Endothelial cell of umbilical vein (primary cell): Measurements from ENCODE around the gene ZNF618. TPM values are rescaled to one million over a fixed set of nuclear protein-coding genes. Genes with fewer than 3 reads are reported as not detected.

ENCODE experiments used
- BruUV-seq: library from RNA; stranded (reverse); fragments of 400-500 nt; replicated peaks from 2 replicates; lab custom pipeline; 2021; lab: Mats Ljungman, UMichigan
- CTCF ChIA-PET: fragments of 300-600, 350-600 bp; sonication (Branson Sonifier 250); formaldehyde crosslinking; loops from one replicate; lab custom pipeline; 2021; ENCODE audit warnings: antibody characterized with exemption, inconsistent platforms; lab: Charles Lee
- POLR2A ChIA-PET: fragments of 300-600, 350-600 bp; sonication (Branson Sonifier 250); formaldehyde crosslinking; loops from one replicate; lab custom pipeline; 2021; ENCODE audit warnings: antibody characterized with exemption, inconsistent platforms; lab: Charles Lee
- DNase-seq: peaks from one replicate; pipeline ENCODE4 v3.0.0-alpha.2; 2011; ENCODE audit warnings: low read depth, low spot score
- FAIRE-seq: peaks from 2 replicates; lab custom pipeline; 2011; peaks lifted over from hg19 to GRCh38; lab: Jason Lieb, UNC
- H2AFZ ChIP-seq: 2 replicates; pipeline ENCODE4 v1.6.0; 2012; ENCODE audit warnings: low read depth, low read length, control low read depth, inconsistent platforms
- H3K27ac ChIP-seq: 2 replicates; pipeline ENCODE4 v1.5.1; 2011; ENCODE audit warnings: low read depth, mild to moderate bottlenecking, control low read depth, low read length, moderate library complexity; ENCODE audit not compliant: insufficient read depth
- H3K27me3 ChIP-seq, 2 experiments: 2 replicates each; pipeline versions ENCODE4 v1.6.0 to v1.6.1; 2011; ENCODE audit warnings: low read length in 2 of 2, mixed read lengths in 1 of 2; ENCODE audit not compliant: control insufficient read depth in 2 of 2, insufficient read depth in 2 of 2
- H3K36me3 ChIP-seq, 2 experiments: 2 replicates in 1 of 2; 3 replicates in 1 of 2; pipeline ENCODE4 v1.5.1; 2011; ENCODE audit warnings: low read length in 2 of 2, mild to moderate bottlenecking in 1 of 2, moderate library complexity in 1 of 2; ENCODE audit not compliant: control insufficient read depth in 2 of 2, insufficient read depth in 2 of 2; ENCODE audit errors: extremely low read depth in 1 of 2
- H3K4me1 ChIP-seq: 3 replicates; pipeline ENCODE4 v1.5.1; 2011; ENCODE audit warnings: mild to moderate bottlenecking, low read length; ENCODE audit not compliant: control insufficient read depth, insufficient read depth; ENCODE audit errors: extremely low read depth
- H3K4me2 ChIP-seq: 2 replicates; pipeline ENCODE4 v1.6.1; 2011; ENCODE audit warnings: low read length, control low read depth, mixed read lengths; ENCODE audit not compliant: insufficient read depth
- H3K4me3 ChIP-seq, 3 experiments: fragments of 200-600 bp in 1 of 3; sonication (generic), shearing (Covaris generic) in 1 of 3; replicated peaks in 1 of 3; 2 replicates each; pipeline ENCODE4 v1.5.1; 2011 to 2016; ENCODE audit warnings: control low read depth in 3 of 3, low read length in 3 of 3, mild to moderate bottlenecking in 2 of 3, inconsistent platforms in 1 of 3, low read depth in 1 of 3, moderate library complexity in 1 of 3; ENCODE audit not compliant: insufficient read depth in 1 of 3
- H3K79me2 ChIP-seq: 2 replicates; pipeline ENCODE4 v1.6.0; 2012; ENCODE audit warnings: low read length, inconsistent platforms; ENCODE audit not compliant: control insufficient read depth, insufficient read depth
- H3K9ac ChIP-seq: replicated peaks from 2 replicates; pipeline ENCODE3; 2011; ENCODE audit warnings: low read length, control low read depth; ENCODE audit not compliant: insufficient read depth; ENCODE audit errors: extremely low read depth
- H3K9me1 ChIP-seq: replicated peaks from 3 replicates; pipeline ENCODE4 v1.6.0; 2011; ENCODE audit warnings: mild to moderate bottlenecking, low read length; ENCODE audit not compliant: control insufficient read depth, insufficient read depth; ENCODE audit errors: extremely low read depth
- H3K9me3 ChIP-seq: replicated peaks from 2 replicates; pipeline ENCODE4 v1.5.1; 2012; ENCODE audit warnings: low read length, inconsistent platforms; ENCODE audit not compliant: control insufficient read depth, insufficient read depth
- H4K20me1 ChIP-seq: replicated peaks from 2 replicates; pipeline ENCODE3; 2011; ENCODE audit warnings: mild to moderate bottlenecking, low read length; ENCODE audit not compliant: control insufficient read depth, insufficient read depth; ENCODE audit errors: extremely low read depth
- EZH2 ChIP-seq: IDR thresholded peaks from 2 replicates; pipeline ENCODE4 v1.6.1; 2012; ENCODE audit warnings: borderline replicate concordance, low read depth, mild to moderate bottlenecking, moderate library complexity, low read length, inconsistent platforms; ENCODE audit not compliant: severe bottlenecking
- JUN ChIP-seq: IDR thresholded peaks from 2 replicates; pipeline ENCODE4 v1.6.1; 2011; ENCODE audit warnings: borderline replicate concordance, low read depth; ENCODE audit not compliant: insufficient read length, insufficient read depth
- MYC ChIP-seq: IDR thresholded peaks from one replicate; pipeline ENCODE4 v1.6.1; 2011; ENCODE audit warnings: mild to moderate bottlenecking, low read depth, low read length
- dilution Hi-C: fragments of 300-500 bp; cut with MboI; formaldehyde crosslinking; loops from one replicate; pipeline ENCODE4 v1.15.0; 2019; ENCODE audit warnings: low sequenced_read_pairs; ENCODE audit not compliant: extremely low pct_ligation_motif_present
- intact Hi-C: fragments of 100-400 bp; cut with micrococcal nuclease; formaldehyde crosslinking; loops from one replicate; pipeline ENCODE4 v1.10.0; 2022
- polyA plus RNA-seq, 4 experiments: library from polyadenylated mRNA; depleted of rRNA in 3 of 4; stranded (reverse) in 3 of 4; unstranded in 1 of 4; fragments of >200 nt; gene quantifications; 2 replicates each; pipeline versions ENCODE4 v1.2.1 to v1.2.3, GENCODE V29; 2011 to 2012; ENCODE audit warnings: missing spikeins in 1 of 4
- total RNA-seq: library from RNA; stranded (reverse); gene quantifications from 2 replicates; pipeline ENCODE4 v1.2.3, GENCODE V29; 2021

The ZNF618 gene
- total and polyA plus RNA-seq, 2 donors (not counting 3 experiments of a cell fraction or from before 2014, with no cell fraction given) = 22.6 to 80.3 TPM

- no peak for DNase-seq
- H4K20me1 ChIP-seq = no peaks in the 10 kb centered on the region
- CTCF ChIA-PET = interaction anchor here (1.4 kb wide), 2 partner anchors 250 to 314 kb away, joined by 3 to 4 read pairs; no protein-coding TSS in a partner anchor
- H3K27ac ChIP-seq = no peak overlapping the region
- intact Hi-C loops (no loop called here), dilution Hi-C loops (no loop called here)
- H3K79me2 ChIP-seq = no peaks in the 10 kb centered on the region
- no peak overlapping the region for H2AFZ ChIP-seq
- H3K9ac ChIP-seq = no peak overlapping the region
- H3K4me1 ChIP-seq = peaks cover 3% of the 10 kb centered on the region
- H3K9me1 ChIP-seq = no peaks in the 10 kb centered on the region
- no peak overlapping the region for H3K4me3 ChIP-seq
- H3K36me3 ChIP-seq = peaks cover 21 to 43% of the 10 kb centered on the region in 2 experiments
- no TSS peak for BruUV-seq
- POLR2A ChIA-PET = no interaction called here
- H3K9me3 ChIP-seq = no peaks in the 10 kb centered on the region
- H3K4me2 ChIP-seq = no peak overlapping the region
- no peaks in the 10 kb centered on the region for H3K27me3 ChIP-seq
- TF ChIP-seq JUN = no peak
- TF ChIP-seq EZH2 = no peak
- TF ChIP-seq MYC = no peak
- no peak for FAIRE-seq
Measured at GRCh38 chr9:114051706-114052105, 175.6 kb downstream of the ZNF618 start.

- no peaks in the 10 kb centered on the region for H3K79me2 ChIP-seq
- BruUV-seq = no TSS peak
- no peak overlapping the region for H3K9ac ChIP-seq
- no peaks in the 10 kb centered on the region for H3K4me1 ChIP-seq
- no peak overlapping the region for H3K27ac ChIP-seq
- CTCF ChIA-PET = no interaction called here
- DNase-seq (no peak), FAIRE-seq (no peak)
- intact Hi-C loops (no loop called here), dilution Hi-C loops (no loop called here)
- no peak overlapping the region for H3K4me3 ChIP-seq
- no peaks in the 10 kb centered on the region for H3K9me1 ChIP-seq
- no peaks in the 10 kb centered on the region for H4K20me1 ChIP-seq
- H3K36me3 ChIP-seq = peaks cover 9 to 40% of the 10 kb centered on the region in 2 experiments
- no peak overlapping the region for H2AFZ ChIP-seq
- TF ChIP-seq EZH2 = no peak
- H3K4me2 ChIP-seq = no peak overlapping the region
- POLR2A ChIA-PET = no interaction called here
- no peaks in the 10 kb centered on the region for H3K27me3 ChIP-seq
- H3K9me3 ChIP-seq = no peaks in the 10 kb centered on the region
Measured at GRCh38 chr9:114053246-114054005, 177.3 kb downstream of the ZNF618 start.
